ENCODE data around the gene TAF10. TPM values are rescaled to one million over a fixed set of nuclear protein-coding genes. Genes with fewer than 3 reads are reported as not detected.

TAF10 gene
- total RNA-seq, 1 donor from 2014 or later = 89.4 TPM

GRCh38 chr11:6567371-6567745 lies 44.7 kb downstream of the TAF10 start:
- DNase-seq = no peak
- ATAC-seq = peak; percentile 66
- intact Hi-C loops (cut with micrococcal nuclease) = no loop called here

GRCh38 chr11:6566704-6567370 lies 45.2 kb downstream of the TAF10 start:
- intact Hi-C loops (cut with micrococcal nuclease) = no loop called here
- ATAC-seq = peak; percentile 81
- DNase-seq = peak; percentile 53

GRCh38 chr11:6565988-6566703 lies 45.9 kb downstream of the TAF10 start:
- intact Hi-C loops (cut with micrococcal nuclease) = no loop called here
- DNase-seq (no peak), ATAC-seq (no peak)

GRCh38 chr11:6565325-6565724 lies 46.7 kb downstream of the TAF10 start:
- DNase-seq (no peak), ATAC-seq (no peak)
- intact Hi-C loops (cut with micrococcal nuclease) = no loop called here

GRCh38 chr11:6563667-6564066 lies 48.3 kb downstream of the TAF10 start:
- intact Hi-C loops (cut with micrococcal nuclease) = no loop called here
- ATAC-seq (no peak), DNase-seq (no peak)

- ATAC-seq (no peak), DNase-seq (no peak)
- intact Hi-C loops (cut with micrococcal nuclease) = no loop called here
Observed at GRCh38 chr11:6563121-6563619, 48.8 kb downstream of the TAF10 start.

GRCh38 chr11:6561288-6561687 lies 50.7 kb downstream of the TAF10 start:
- DNase-seq (no peak), ATAC-seq (no peak)
- intact Hi-C loops (cut with micrococcal nuclease) = no loop called here

Other genes starting within 250 kb of the TAF10 start
- gene SMPD1, start 221.7 kb downstream of the TAF10 start, total RNA-seq = 60.9 TPM
- gene APBB1, start 193.1 kb downstream of the TAF10 start, total RNA-seq = 87.6 TPM
- gene HPX, start 171.2 kb downstream of the TAF10 start, total RNA-seq = not detected
- gene TRIM3, start 138.3 kb downstream of the TAF10 start, total RNA-seq = 14.4 TPM
- gene ARFIP2, start 130.9 kb downstream of the TAF10 start, total RNA-seq = 15.2 TPM
- 17.9 TPM for gene TIMM10B, start 130.7 kb downstream of the TAF10 start, total RNA-seq
- gene DNHD1, start 114.9 kb downstream of the TAF10 start, total RNA-seq = 5.5 TPM
- 22.1 TPM for gene RRP8, start 8.6 kb downstream of the TAF10 start, total RNA-seq
- gene ILK, start 8.4 kb downstream of the TAF10 start, total RNA-seq = 210 TPM
- gene TPP1, start 7.2 kb upstream of the TAF10 start, total RNA-seq = 77.7 TPM
- 8.8 TPM for gene DCHS1, start 43.6 kb upstream of the TAF10 start, total RNA-seq
- gene MRPL17, start 71.1 kb upstream of the TAF10 start, total RNA-seq = 49.7 TPM
- gene OR2AG2, start 159.8 kb upstream of the TAF10 start, total RNA-seq = not detected
- gene OR2AG1, start 170.8 kb upstream of the TAF10 start, total RNA-seq = not detected
- gene OR6A2, start 187.5 kb upstream of the TAF10 start, total RNA-seq = not detected
- gene OR10A5, start 233.5 kb upstream of the TAF10 start, total RNA-seq = not detected

All from left ventricle myocardium superior (tissue), 1 donor.